H1 (cell line): ENCODE measurements around the gene CHFR. TPM values are rescaled to one million over a fixed set of nuclear protein-coding genes. Genes with fewer than 3 reads are reported as not detected.
A peak's percentile ranks its signal among the peaks of the same experiment; 100 is the strongest.

ENCODE experiments used
- CTCF ChIA-PET: fragments of 300-600 bp; sonication (Branson Sonifier 250); formaldehyde crosslinking; loops from one replicate; lab custom pipeline; 2021; ENCODE audit not compliant: partially characterized antibody; lab: Charles Lee
- POLR2A ChIA-PET: fragments of 300-600 bp; sonication (Branson Sonifier 250); formaldehyde crosslinking; loops from one replicate; lab custom pipeline; 2021; ENCODE audit warnings: inconsistent platforms; ENCODE audit not compliant: partially characterized antibody; lab: Charles Lee
- DNase-seq, 2 experiments: peaks; one replicate each; pipeline versions ENCODE4 v3.0.0 to v3.0.0-alpha.2; 2010 to 2022; ENCODE audit warnings: low spot score in 2 of 2, low read depth in 1 of 2, mixed read lengths in 1 of 2
- FAIRE-seq: peaks from 2 replicates; lab custom pipeline; 2011; peaks lifted over from hg19 to GRCh38; lab: Jason Lieb, UNC
- H2AFZ ChIP-seq: 2 replicates; pipeline ENCODE4 v1.8.1; 2012; ENCODE audit warnings: low read length, inconsistent platforms
- H2AK5ac ChIP-seq: 2 replicates; pipeline ENCODE4 v1.6.1; 2013; ENCODE audit warnings: low read depth, low read length
- H2BK120ac ChIP-seq: replicated peaks from 2 replicates; pipeline ENCODE3; 2013; ENCODE audit warnings: low read depth, low read length, inconsistent platforms
- H2BK12ac ChIP-seq: 2 replicates; pipeline ENCODE4 v1.6.1; 2013; ENCODE audit warnings: low read depth, low read length
- H2BK15ac ChIP-seq: 2 replicates; pipeline ENCODE4 v1.6.1; 2013; ENCODE audit warnings: low read length
- H2BK20ac ChIP-seq: 2 replicates; pipeline ENCODE4 v1.6.1; 2013; ENCODE audit warnings: low read length
- H2BK5ac ChIP-seq: 2 replicates; pipeline ENCODE4 v1.6.1; 2013; ENCODE audit warnings: low read depth, low read length
- H3K14ac ChIP-seq: 2 replicates; pipeline ENCODE4 v1.6.1; 2013; ENCODE audit warnings: inconsistent platforms; ENCODE audit not compliant: insufficient read length
- H3K18ac ChIP-seq: 2 replicates; pipeline ENCODE4 v1.6.1; 2013; ENCODE audit warnings: low read length; ENCODE audit errors: extremely low read depth
- H3K23ac ChIP-seq: 2 replicates; pipeline ENCODE4 v1.6.1; 2013; ENCODE audit warnings: inconsistent platforms; ENCODE audit not compliant: insufficient read length
- H3K23me2 ChIP-seq: 2 replicates; pipeline ENCODE4 v1.6.1; 2013; ENCODE audit warnings: low read depth, low read length
- H3K27ac ChIP-seq: 2 replicates; pipeline ENCODE4 v1.6.1; 2011; ENCODE audit warnings: low read depth, low read length, inconsistent platforms
- H3K27me3 ChIP-seq, 4 experiments: replicated peaks in 1 of 4; 1 replicate in 1 of 4; 2 replicates in 3 of 4; pipeline versions ENCODE4 v1.6.1 to v1.8.1; 2011 to 2013; ENCODE audit warnings: low read length in 3 of 4, mild to moderate bottlenecking in 3 of 4, inconsistent platforms in 2 of 4, mixed read lengths in 2 of 4, moderate library complexity in 1 of 4; ENCODE audit not compliant: control insufficient read depth in 3 of 4, insufficient read depth in 3 of 4; ENCODE audit errors: extremely low read depth in 1 of 4
- H3K36me3 ChIP-seq, 4 experiments: 2 replicates each; pipeline versions ENCODE4 v1.6.1 to v1.8.1; 2011 to 2013; ENCODE audit warnings: mild to moderate bottlenecking in 4 of 4, low read length in 3 of 4, moderate library complexity in 2 of 4, control low read depth in 1 of 4, inconsistent platforms in 1 of 4; ENCODE audit not compliant: insufficient read depth in 4 of 4, control insufficient read depth in 2 of 4
- H3K4ac ChIP-seq: replicated peaks from 2 replicates; pipeline ENCODE3; 2013; ENCODE audit warnings: low read length, low read depth, mixed read lengths, inconsistent platforms; ENCODE audit not compliant: insufficient read length
- H3K4me1 ChIP-seq, 4 experiments: replicated peaks in 1 of 4; 1 replicate in 1 of 4; 2 replicates in 3 of 4; pipeline versions ENCODE4 v1.6.1 to v1.8.1; 2011 to 2013; ENCODE audit warnings: low read length in 3 of 4, inconsistent platforms in 2 of 4, mixed read lengths in 1 of 4; ENCODE audit not compliant: insufficient read depth in 4 of 4, control insufficient read depth in 3 of 4
- H3K4me2 ChIP-seq, 2 experiments: 2 replicates each; pipeline versions ENCODE4 v1.6.1 to v1.8.1; 2011 to 2013; ENCODE audit warnings: low read depth in 2 of 2, low read length in 2 of 2, control low read depth in 1 of 2, inconsistent platforms in 1 of 2, mild to moderate bottlenecking in 1 of 2; ENCODE audit not compliant: insufficient read depth in 1 of 2
- H3K4me3 ChIP-seq, 4 experiments: fragments of 200-600, 300-600 bp in 1 of 4; sonication (generic), shearing (Covaris generic), sonication (Bioruptor Twin) in 1 of 4; 2 replicates each; pipeline versions ENCODE4 v1.5.1 to v1.8.1; 2011 to 2016; ENCODE audit warnings: low read length in 4 of 4, low read depth in 3 of 4, control low read depth in 2 of 4, inconsistent platforms in 2 of 4, mild to moderate bottlenecking in 2 of 4, mixed read lengths in 1 of 4, moderate library complexity in 1 of 4; ENCODE audit not compliant: insufficient read depth in 2 of 4; ENCODE audit errors: extremely low read depth in 1 of 4
- H3K56ac ChIP-seq: replicated peaks from 2 replicates; pipeline ENCODE3; 2013; ENCODE audit warnings: low read depth, mild to moderate bottlenecking, mixed read lengths, low read length, inconsistent platforms; ENCODE audit not compliant: insufficient read length
- H3K79me1 ChIP-seq: 2 replicates; pipeline ENCODE4 v1.6.1; 2013; ENCODE audit warnings: low read depth, low read length, control low read depth
- H3K79me2 ChIP-seq, 2 experiments: 2 replicates each; pipeline versions ENCODE4 v1.6.1 to v1.8.1; 2012 to 2013; ENCODE audit warnings: low read length in 2 of 2, mild to moderate bottlenecking in 2 of 2, inconsistent platforms in 1 of 2; ENCODE audit not compliant: insufficient read depth in 2 of 2, control insufficient read depth in 1 of 2
- H3K9ac ChIP-seq, 4 experiments: replicated peaks in 1 of 4; 1 replicate in 1 of 4; 2 replicates in 3 of 4; pipeline versions ENCODE4 v1.6.1 to v1.8.1; 2011 to 2013; ENCODE audit warnings: low read depth in 3 of 4, low read length in 3 of 4, control low read depth in 2 of 4, mild to moderate bottlenecking in 2 of 4, moderate library complexity in 2 of 4, inconsistent platforms in 1 of 4; ENCODE audit errors: extremely low read depth in 1 of 4
- H3K9me3 ChIP-seq, 2 experiments: 2 replicates each; pipeline versions ENCODE4 v1.6.1 to v1.8.1; 2012 to 2013; ENCODE audit warnings: mild to moderate bottlenecking in 2 of 2, moderate library complexity in 2 of 2, control low read depth in 1 of 2, inconsistent platforms in 1 of 2, low read depth in 1 of 2, low read length in 1 of 2, mixed read lengths in 1 of 2; ENCODE audit not compliant: insufficient read depth in 2 of 2
- H4K20me1 ChIP-seq, 2 experiments: replicated peaks in 1 of 2; 2 replicates each; pipeline versions ENCODE3 to v1.8.1; 2011 to 2013; ENCODE audit warnings: inconsistent platforms in 2 of 2, low read length in 2 of 2, mild to moderate bottlenecking in 1 of 2; ENCODE audit not compliant: insufficient read depth in 2 of 2, control insufficient read depth in 1 of 2
- H4K5ac ChIP-seq: 2 replicates; pipeline ENCODE4 v1.6.1; 2013; ENCODE audit warnings: low read length, low read depth, mixed read lengths, inconsistent platforms; ENCODE audit not compliant: insufficient read length
- H4K8ac ChIP-seq: 2 replicates; pipeline ENCODE4 v1.8.0; 2013; ENCODE audit warnings: mild to moderate bottlenecking, moderate library complexity, low read length, inconsistent platforms; ENCODE audit not compliant: insufficient read depth; ENCODE audit errors: extremely low read depth
- H4K91ac ChIP-seq: replicated peaks from 2 replicates; pipeline ENCODE3; 2013; ENCODE audit warnings: low read length, mixed read lengths, inconsistent platforms; ENCODE audit not compliant: insufficient read length
- KDM4A ChIP-seq: IDR thresholded peaks from one replicate; pipeline ENCODE4 v1.7.1; 2012; ENCODE audit warnings: low read depth, mild to moderate bottlenecking, moderate library complexity, low read length, inconsistent platforms; ENCODE audit not compliant: severe bottlenecking
- WGBS, 2 experiments: shearing (Covaris generic) in 1 of 2; methylation state at CpG; one replicate each; pipeline versions ENCODE4 v1.1.6 to v1.1.7; 2013 to 2015; ENCODE audit warnings: low lambda C conversion rate in 2 of 2, mixed read lengths in 2 of 2, inconsistent platforms in 1 of 2, low coverage in 1 of 2, missing lambda C conversion rate in 1 of 2; ENCODE audit not compliant: insufficient replicate concordance in 2 of 2, insufficient coverage in 1 of 2, insufficient read length in 1 of 2; ENCODE audit errors: extremely low coverage in 1 of 2, missing lambda C conversion rate in 1 of 2; 5-methylcytosine and 5-hydroxymethylcytosine counted together
- polyA plus RNA-seq, 7 experiments: library from polyadenylated mRNA; depleted of rRNA in 3 of 7; stranded (reverse) in 5 of 7; unstranded in 2 of 7; fragments of >200 nt in 5 of 7; fragments of 200-250 nt in 2 of 7; gene quantifications; 1 replicate in 5 of 7; 2 replicates in 1 of 7; 4 replicates in 1 of 7; pipeline versions ENCODE4 v1.2.1 to v1.2.3, GENCODE V29; 2011 to 2013; ENCODE audit warnings: missing spikeins in 2 of 7, mixed read lengths in 2 of 7
- total RNA-seq: library from RNA; stranded (reverse); fragmentation: NEBNext Ultra II Directional; extraction: Animal tissue kit (Norgen Biotek cat#: 25700); gene quantifications from 2 replicates; pipeline ENCODE4 v1.2.1, GENCODE V29; 2021
- TF ChIP-seq, protein P1 (sequence below): IDR thresholded peaks from 2 replicates; pipeline ENCODE4 v1.6.1; 2012; ENCODE audit warnings: low read length, inconsistent platforms

CHFR gene
- total and polyA plus RNA-seq, 2 of the 8 experiments (the other 6 are each of a cell fraction or from before 2014, with no cell fraction given), result 31.4 to 44.6 TPM

DNA sequence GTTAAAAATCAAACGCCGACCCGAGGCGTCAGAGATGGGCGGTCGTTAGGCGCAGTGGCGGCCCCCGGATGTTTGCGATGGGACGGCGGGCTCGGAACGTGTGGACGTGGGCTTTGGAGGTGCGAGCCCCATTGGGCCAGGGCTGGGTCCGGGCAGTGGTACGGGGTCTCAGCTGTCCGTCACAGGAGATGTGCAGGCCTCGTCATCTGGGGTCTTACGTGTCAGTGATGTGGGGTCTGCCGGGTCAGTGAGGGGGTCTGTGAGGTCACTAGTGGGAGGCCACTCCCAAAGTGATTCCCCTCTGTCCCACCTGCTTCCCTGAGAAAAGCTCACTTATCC lies 21.6 kb upstream of the CHFR start:
- Histone ChIP-seq H4K20me1 (no peaks in the 10 kb centered on the region), H3K4me1 (peaks cover 0 to 6% (median 1%) of the 10 kb centered on the region in 4 experiments; a peak in 2 of 7 replicates), H3K14ac (no peak overlapping the region), H4K91ac (no peak overlapping the region), H2BK20ac (no peak overlapping the region), H3K4ac (no peak overlapping the region), H3K18ac (peak overlapping the region; percentile 1; the same call in 1 of the 2 replicates), H3K27ac (no peak overlapping the region), H3K4me3 (peak overlapping the region; percentile 62 to 74 (median 66)), H3K79me1 (no peaks in the 10 kb centered on the region), H2BK120ac (no peak overlapping the region), H4K5ac (no peak overlapping the region), H3K27me3 (peaks cover 0 to 6% (median 4%) of the 10 kb centered on the region in 4 experiments; a peak in 4 of 7 replicates), H3K4me2 (peak overlapping the region; percentile 84 to 99), H2AFZ (peak overlapping the region; percentile 63), H4K8ac (peak overlapping the region; percentile 38; the same call in 1 of the 2 replicates), H3K79me2 (no peaks in the 10 kb centered on the region), H3K36me3 (no peaks in the 10 kb centered on the region), H3K9me3 (peaks cover 0 to 5% of the 10 kb centered on the region in 2 experiments; a peak in 2 of 4 replicates), H3K23me2 (peaks cover 7% of the 10 kb centered on the region; the same call in 1 of the 2 replicates), H2AK5ac (no peak overlapping the region), H2BK5ac (no peak overlapping the region), H2BK12ac (no peak overlapping the region), H3K56ac (no peak overlapping the region), H2BK15ac (no peak overlapping the region), H3K23ac (no peak overlapping the region), H3K9ac (peak overlapping the region in 3 of 4 experiments; percentile 40 to 48 (median 48); a peak in 4 of 7 replicates)
- peak; percentile 14 for TF ChIP-seq KDM4A
- TF ChIP-seq, protein P1, sequence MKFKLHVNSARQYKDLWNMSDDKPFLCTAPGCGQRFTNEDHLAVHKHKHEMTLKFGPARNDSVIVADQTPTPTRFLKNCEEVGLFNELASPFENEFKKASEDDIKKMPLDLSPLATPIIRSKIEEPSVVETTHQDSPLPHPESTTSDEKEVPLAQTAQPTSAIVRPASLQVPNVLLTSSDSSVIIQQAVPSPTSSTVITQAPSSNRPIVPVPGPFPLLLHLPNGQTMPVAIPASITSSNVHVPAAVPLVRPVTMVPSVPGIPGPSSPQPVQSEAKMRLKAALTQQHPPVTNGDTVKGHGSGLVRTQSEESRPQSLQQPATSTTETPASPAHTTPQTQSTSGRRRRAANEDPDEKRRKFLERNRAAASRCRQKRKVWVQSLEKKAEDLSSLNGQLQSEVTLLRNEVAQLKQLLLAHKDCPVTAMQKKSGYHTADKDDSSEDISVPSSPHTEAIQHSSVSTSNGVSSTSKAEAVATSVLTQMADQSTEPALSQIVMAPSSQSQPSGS, result no peak
- CTCF ChIA-PET, result interaction anchor here (0.9 to 1.8 kb wide), 4 partner anchors 10 to 98 kb away, joined by 3 to 4 read pairs (median 4); no protein-coding TSS in a partner anchor
- POLR2A ChIA-PET, result interaction anchor here (0.6 to 1.7 kb wide), 7 partner anchors 10 to 221 kb away, joined by 3 to 6 read pairs (median 4); partner anchors contain the start of genes CHFR, ZNF10 and ZNF891
- WGBS, 2 experiments, result 7% methylated on average over 22 of the region's 22 CpGs; no CpG with 5 or more reads in 1 of the 2 experiments
- no peak for FAIRE-seq
- no peak for DNase-seq
